T-helper 2 cell treated with Interferon-gamma antibody and Interleukin-4, amounts not matched to agents 5 μg/mL and 100 μg/mL, for 36 hours (primary cell): ENCODE data around the gene RAG1.

Experiments used
- DNase-seq: peaks from one replicate; pipeline ENCODE4 v3.0.0; 2021; ENCODE audit warnings: low spot score
- H3K27ac Mint-ChIP-seq: one replicate; pipeline ENCODE4 v1.8.0; 2021; ENCODE audit warnings: mild to moderate bottlenecking, mixed read lengths
- H3K27me3 Mint-ChIP-seq: one replicate; pipeline ENCODE4 v1.8.0; 2021; ENCODE audit warnings: low read depth, mixed read lengths
- H3K36me3 Mint-ChIP-seq: one replicate; pipeline ENCODE4 v1.8.0; 2021; ENCODE audit warnings: low read depth, mixed read lengths
- H3K4me1 Mint-ChIP-seq: one replicate; pipeline ENCODE4 v1.8.0; 2021; ENCODE audit warnings: low read depth, mixed read lengths
- H3K4me3 Mint-ChIP-seq: one replicate; pipeline ENCODE4 v1.8.0; 2022; ENCODE audit warnings: mild to moderate bottlenecking, moderate library complexity, mixed read lengths
- H3K9me3 Mint-ChIP-seq: one replicate; pipeline ENCODE4 v1.8.0; 2021; ENCODE audit warnings: mixed read lengths

RAG1 gene

DNA sequence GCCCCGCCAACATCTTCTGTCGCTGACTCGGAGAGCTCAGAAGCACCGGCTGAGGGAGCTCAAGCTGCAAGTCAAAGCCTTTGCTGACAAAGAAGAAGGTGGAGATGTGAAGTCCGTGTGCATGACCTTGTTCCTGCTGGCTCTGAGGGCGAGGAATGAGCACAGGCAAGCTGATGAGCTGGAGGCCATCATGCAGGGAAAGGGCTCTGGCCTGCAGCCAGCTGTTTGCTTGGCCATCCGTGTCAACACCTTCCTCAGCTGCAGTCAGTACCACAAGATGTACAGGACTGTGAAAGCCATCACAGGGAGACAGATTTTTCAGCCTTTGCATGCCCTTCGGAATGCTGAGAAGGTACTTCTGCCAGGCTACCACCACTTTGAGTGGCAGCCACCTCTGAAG, 6.7 kb downstream of the RAG1 start:
- H3K4me3 Mint-ChIP-seq = no peak overlapping the region
- no peaks in the 10 kb centered on the region for H3K36me3 Mint-ChIP-seq
- no peaks in the 10 kb centered on the region for H3K9me3 Mint-ChIP-seq
- no peak overlapping the region for H3K27ac Mint-ChIP-seq
- no peak for DNase-seq
- no peaks in the 10 kb centered on the region for H3K4me1 Mint-ChIP-seq
- peaks cover 34% of the 10 kb centered on the region for H3K27me3 Mint-ChIP-seq

DNA sequence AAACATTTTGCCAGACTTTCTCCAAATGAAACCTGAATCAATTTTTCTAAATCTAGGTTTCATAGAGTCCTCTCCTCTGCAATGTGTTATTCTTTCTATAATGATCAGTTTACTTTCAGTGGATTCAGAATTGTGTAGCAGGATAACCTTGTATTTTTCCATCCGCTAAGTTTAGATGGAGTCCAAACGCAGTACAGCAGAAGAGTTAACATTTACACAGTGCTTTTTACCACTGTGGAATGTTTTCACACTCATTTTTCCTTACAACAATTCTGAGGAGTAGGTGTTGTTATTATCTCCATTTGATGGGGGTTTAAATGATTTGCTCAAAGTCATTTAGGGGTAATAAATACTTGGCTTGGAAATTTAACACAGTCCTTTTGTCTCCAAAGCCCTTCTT, 9.6 kb downstream of the RAG1 start:
- no peaks in the 10 kb centered on the region for H3K4me1 Mint-ChIP-seq
- no peak overlapping the region for H3K4me3 Mint-ChIP-seq
- H3K27me3 Mint-ChIP-seq = peaks cover 14% of the 10 kb centered on the region
- DNase-seq = no peak
- H3K36me3 Mint-ChIP-seq = no peaks in the 10 kb centered on the region
- H3K9me3 Mint-ChIP-seq = no peaks in the 10 kb centered on the region
- H3K27ac Mint-ChIP-seq = no peak overlapping the region

- DNase-seq = no peak
- no peaks in the 10 kb centered on the region for H3K9me3 Mint-ChIP-seq
- no peaks in the 10 kb centered on the region for H3K4me1 Mint-ChIP-seq
- H3K27me3 Mint-ChIP-seq = peaks cover 9% of the 10 kb centered on the region
- no peaks in the 10 kb centered on the region for H3K36me3 Mint-ChIP-seq
- H3K4me3 Mint-ChIP-seq = no peak overlapping the region
- no peak overlapping the region for H3K27ac Mint-ChIP-seq
These were observed 10.1 kb downstream of the RAG1 start for GRCh38 chr11:36577859-36578258.

GRCh38 chr11:36578458-36578857, 10.7 kb downstream of the RAG1 start:
- H3K4me1 Mint-ChIP-seq = no peaks in the 10 kb centered on the region
- no peak overlapping the region for H3K4me3 Mint-ChIP-seq
- H3K27ac Mint-ChIP-seq = no peak overlapping the region
- H3K9me3 Mint-ChIP-seq = no peaks in the 10 kb centered on the region
- no peak for DNase-seq
- no peaks in the 10 kb centered on the region for H3K36me3 Mint-ChIP-seq
- peaks cover 9% of the 10 kb centered on the region for H3K27me3 Mint-ChIP-seq

- peaks cover 10% of the 10 kb centered on the region for H3K27me3 Mint-ChIP-seq
- H3K4me3 Mint-ChIP-seq = no peak overlapping the region
- no peak for DNase-seq
- no peaks in the 10 kb centered on the region for H3K9me3 Mint-ChIP-seq
- H3K27ac Mint-ChIP-seq = no peak overlapping the region
- H3K36me3 Mint-ChIP-seq = no peaks in the 10 kb centered on the region
- no peaks in the 10 kb centered on the region for H3K4me1 Mint-ChIP-seq
These were observed 13.7 kb downstream of the RAG1 start for GRCh38 chr11:36581536-36581935.

- no peak for DNase-seq
- Mint-ChIP-seq H3K27ac (no peak overlapping the region), H3K4me1 (no peaks in the 10 kb centered on the region), H3K4me3 (no peak overlapping the region), H3K9me3 (no peaks in the 10 kb centered on the region), H3K36me3 (no peaks in the 10 kb centered on the region), H3K27me3 (peaks cover 3% of the 10 kb centered on the region)
These were observed 15.9 kb downstream of the RAG1 start for GRCh38 chr11:36583667-36584066.

- DNase-seq = no peak
- H3K4me3 Mint-ChIP-seq = no peak overlapping the region
- no peaks in the 10 kb centered on the region for H3K4me1 Mint-ChIP-seq
- H3K27ac Mint-ChIP-seq = no peak overlapping the region
- no peaks in the 10 kb centered on the region for H3K36me3 Mint-ChIP-seq
- peaks cover 11% of the 10 kb centered on the region for H3K27me3 Mint-ChIP-seq
- no peaks in the 10 kb centered on the region for H3K9me3 Mint-ChIP-seq
These were observed 18.7 kb downstream of the RAG1 start for GRCh38 chr11:36586543-36586942.

- no peaks in the 10 kb centered on the region for H3K9me3 Mint-ChIP-seq
- H3K4me3 Mint-ChIP-seq = no peak overlapping the region
- H3K36me3 Mint-ChIP-seq = no peaks in the 10 kb centered on the region
- no peak overlapping the region for H3K27ac Mint-ChIP-seq
- peaks cover 19% of the 10 kb centered on the region for H3K27me3 Mint-ChIP-seq
- no peak for DNase-seq
- H3K4me1 Mint-ChIP-seq = no peaks in the 10 kb centered on the region
These were observed 20.3 kb downstream of the RAG1 start for GRCh38 chr11:36588099-36588498.

DNA sequence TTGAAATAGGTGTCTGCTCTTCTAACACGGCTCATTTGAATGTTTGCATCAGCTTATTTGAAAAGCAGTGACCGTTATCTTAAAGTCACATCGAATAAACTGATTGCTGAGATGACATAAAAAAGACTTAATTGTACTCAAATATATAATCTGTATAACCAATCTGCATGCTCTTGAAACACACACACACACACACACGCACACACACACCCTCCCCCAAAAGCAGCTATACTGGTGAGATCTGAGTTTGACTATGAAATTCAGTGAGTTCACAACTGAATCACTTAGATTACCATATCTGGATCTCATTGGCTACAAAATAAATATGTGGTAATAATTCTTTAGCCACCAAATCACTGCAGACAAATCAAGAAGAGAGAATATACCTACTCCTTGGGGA, 22.7 kb downstream of the RAG1 start:
- H3K36me3 Mint-ChIP-seq = no peaks in the 10 kb centered on the region
- peaks cover 5% of the 10 kb centered on the region for H3K4me1 Mint-ChIP-seq
- no peaks in the 10 kb centered on the region for H3K9me3 Mint-ChIP-seq
- no peak for DNase-seq
- H3K27ac Mint-ChIP-seq = no peak overlapping the region
- H3K27me3 Mint-ChIP-seq = peaks cover 37% of the 10 kb centered on the region
- no peak overlapping the region for H3K4me3 Mint-ChIP-seq

GRCh38 chr11:36591433-36591832, 23.6 kb downstream of the RAG1 start:
- H3K9me3 Mint-ChIP-seq = no peaks in the 10 kb centered on the region
- peaks cover 5% of the 10 kb centered on the region for H3K4me1 Mint-ChIP-seq
- no peak for DNase-seq
- H3K27me3 Mint-ChIP-seq = peaks cover 39% of the 10 kb centered on the region
- no peak overlapping the region for H3K27ac Mint-ChIP-seq
- no peaks in the 10 kb centered on the region for H3K36me3 Mint-ChIP-seq
- H3K4me3 Mint-ChIP-seq = no peak overlapping the region

DNA sequence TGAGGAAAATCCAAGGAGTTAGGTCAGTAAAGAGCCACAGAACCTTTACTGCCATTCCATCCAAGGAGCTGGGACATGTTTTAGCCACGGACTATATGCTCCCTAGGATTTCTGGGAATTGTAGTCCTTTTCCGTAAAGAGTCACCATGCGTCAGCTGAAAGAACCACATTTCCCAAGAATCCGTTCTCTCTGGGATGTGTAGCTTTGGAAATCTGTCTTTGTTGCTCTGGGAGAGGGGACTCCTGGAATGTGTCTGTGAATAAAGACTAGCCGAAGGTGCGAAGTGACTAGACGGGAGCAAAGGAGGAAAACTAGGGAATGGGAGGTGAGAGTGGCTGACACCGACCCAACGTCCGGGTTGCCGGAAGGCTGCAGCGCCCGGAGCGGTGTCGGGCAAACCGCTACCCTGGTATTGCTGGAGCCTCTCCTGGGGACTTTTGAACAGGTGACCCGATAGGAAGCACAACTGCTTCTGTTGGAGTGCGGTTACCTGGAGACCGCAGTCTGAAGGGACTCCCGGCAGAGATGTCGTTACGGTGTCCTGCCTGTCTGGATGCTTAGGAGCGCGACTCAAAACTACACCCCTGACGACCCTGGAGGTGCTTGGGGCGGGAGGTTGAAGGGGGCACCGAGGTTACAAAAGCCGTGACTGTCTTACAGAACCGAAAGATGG, 26.6 kb downstream of the RAG1 start, which contains the start of gene IFTAP:
Gene IFTAP (plus strand): TSS at position 187 of the 674 bp plus-strand sequence. CDS start 15,602 bp downstream, outside the sequence.
- Mint-ChIP-seq H3K4me3 (peak within 1 kb of the TSS; percentile 84), H3K36me3 (no peaks in the 10 kb centered on the region), H3K4me1 (peaks cover 6% of the 10 kb centered on the region), H3K9me3 (no peaks in the 10 kb centered on the region), H3K27ac (no peak within 1 kb of the TSS), H3K27me3 (peaks cover 38% of the 10 kb centered on the region)
- peak; percentile 9 for DNase-seq

DNA sequence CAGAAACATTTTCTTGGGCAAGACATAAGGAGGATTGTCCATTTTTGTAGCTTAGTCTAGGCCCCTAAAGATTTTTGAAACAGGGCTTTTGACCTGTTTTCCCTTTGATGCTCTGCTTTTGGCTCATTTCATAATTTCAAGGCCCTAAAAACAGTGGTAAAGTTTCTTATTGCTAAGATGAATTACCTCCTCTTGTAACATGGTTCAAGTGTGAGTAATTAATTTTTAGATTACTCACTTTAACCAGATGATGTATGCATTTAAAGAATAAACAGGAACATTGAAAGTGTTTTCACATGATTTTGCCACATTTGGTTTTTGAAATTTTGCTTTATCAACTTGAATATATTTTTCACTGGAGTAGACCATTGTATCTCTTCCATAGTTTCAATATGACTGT, 29.1 kb downstream of the RAG1 start:
- Mint-ChIP-seq H3K27me3 (peaks cover 35% of the 10 kb centered on the region), H3K4me1 (peaks cover 6% of the 10 kb centered on the region), H3K27ac (no peak overlapping the region), H3K4me3 (no peak overlapping the region), H3K9me3 (no peaks in the 10 kb centered on the region), H3K36me3 (no peaks in the 10 kb centered on the region)
- no peak for DNase-seq

GRCh38 chr11:36598051-36598450, 30.2 kb downstream of the RAG1 start, which contains the start of gene RAG2:
TSS of gene RAG2 (minus strand) at chr11:36598236. CDS start at chr11:36594168, 4,068 bp downstream.
- Mint-ChIP-seq H3K4me3 (no peak within 1 kb of the TSS), H3K4me1 (peaks cover 6% of the 10 kb centered on the region), H3K36me3 (no peaks in the 10 kb centered on the region), H3K9me3 (no peaks in the 10 kb centered on the region), H3K27ac (no peak within 1 kb of the TSS), H3K27me3 (peaks cover 31% of the 10 kb centered on the region)
- DNase-seq = no peak

- Mint-ChIP-seq H3K27me3 (peaks cover 10% of the 10 kb centered on the region), H3K27ac (no peak overlapping the region)
- DNase-seq = no peak
These were observed 32.4 kb downstream of the RAG1 start for GRCh38 chr11:36600180-36600579.

DNA sequence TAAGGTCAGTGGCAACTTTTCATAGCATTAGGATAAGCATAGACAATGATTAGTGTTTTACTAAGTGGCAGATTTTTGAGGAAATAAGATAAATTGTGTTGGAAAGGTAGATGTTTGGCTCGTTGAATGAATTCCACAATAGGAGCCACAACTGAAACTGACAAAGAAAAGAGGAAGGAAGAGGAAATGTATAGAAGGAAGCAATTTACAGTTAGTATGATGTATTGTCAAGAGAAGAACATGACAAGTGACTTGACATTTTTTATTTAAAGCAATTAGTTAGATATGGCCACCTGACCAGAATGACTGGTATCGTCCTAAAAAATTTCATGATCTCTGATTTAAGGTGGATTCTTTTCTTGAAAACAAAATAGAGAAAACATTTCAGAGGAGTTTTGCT, 33.3 kb downstream of the RAG1 start:
- no peaks in the 10 kb centered on the region for H3K36me3 Mint-ChIP-seq
- DNase-seq = no peak
- no peak overlapping the region for H3K4me3 Mint-ChIP-seq
- H3K9me3 Mint-ChIP-seq = no peaks in the 10 kb centered on the region
- H3K4me1 Mint-ChIP-seq = peaks cover 1% of the 10 kb centered on the region
- no peak overlapping the region for H3K27ac Mint-ChIP-seq
- H3K27me3 Mint-ChIP-seq = peaks cover 7% of the 10 kb centered on the region

More at GRCh38 chr11:36600180-36600579, 32.4 kb downstream of the RAG1 start:
- Mint-ChIP-seq H3K9me3 (no peaks in the 10 kb centered on the region), H3K4me1 (peaks cover 1% of the 10 kb centered on the region), H3K4me3 (no peak overlapping the region), H3K36me3 (no peaks in the 10 kb centered on the region)
